ENCODE results near the gene SPAG7.

DNA sequence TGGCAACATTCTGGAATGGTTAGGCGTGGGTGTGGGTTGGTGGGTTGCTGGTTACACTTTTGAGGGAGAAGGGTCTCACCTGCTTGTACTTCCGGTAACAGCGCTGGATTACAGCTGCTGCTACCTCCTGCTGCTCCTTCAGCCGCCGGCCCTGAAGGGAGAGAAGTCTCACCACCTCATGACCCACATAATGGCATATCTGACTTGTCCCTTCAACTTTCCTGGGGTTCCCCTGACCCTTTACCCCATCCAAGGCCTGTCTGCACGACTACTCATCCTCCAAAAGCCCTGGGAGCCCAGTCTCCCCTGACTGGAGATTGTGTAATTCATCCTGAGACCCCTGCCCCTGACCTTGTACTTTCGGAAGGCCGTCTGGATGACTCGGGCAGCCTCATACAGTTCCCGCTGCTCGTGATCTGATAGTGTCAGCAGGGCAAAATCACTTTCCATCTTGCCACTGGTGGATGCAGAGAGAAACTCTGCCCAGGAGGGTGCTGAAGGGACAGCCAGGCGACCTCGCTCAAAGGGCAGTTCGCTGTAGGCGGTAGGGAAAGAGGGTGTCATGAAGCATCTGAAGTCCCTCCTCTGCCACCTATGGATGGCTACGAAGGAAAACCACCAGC is 2.0 kb upstream of the SPAG7 start:
- TF ChIP-seq ZNF558 (tag by site-specific recombination; IDR thresholded peaks at IDR 0.05) (no peak), ZNF121 (tag by site-specific recombination; IDR thresholded peaks at IDR 0.05) (no peak), ZBTB7A (tag by site-specific recombination; IDR thresholded peaks at IDR 0.05; ENCODE audit: low read depth) (no peak), SP2 (tag by site-specific recombination; IDR thresholded peaks at IDR 0.05) (no peak)
- TF ChIP-seq, protein P1, sequence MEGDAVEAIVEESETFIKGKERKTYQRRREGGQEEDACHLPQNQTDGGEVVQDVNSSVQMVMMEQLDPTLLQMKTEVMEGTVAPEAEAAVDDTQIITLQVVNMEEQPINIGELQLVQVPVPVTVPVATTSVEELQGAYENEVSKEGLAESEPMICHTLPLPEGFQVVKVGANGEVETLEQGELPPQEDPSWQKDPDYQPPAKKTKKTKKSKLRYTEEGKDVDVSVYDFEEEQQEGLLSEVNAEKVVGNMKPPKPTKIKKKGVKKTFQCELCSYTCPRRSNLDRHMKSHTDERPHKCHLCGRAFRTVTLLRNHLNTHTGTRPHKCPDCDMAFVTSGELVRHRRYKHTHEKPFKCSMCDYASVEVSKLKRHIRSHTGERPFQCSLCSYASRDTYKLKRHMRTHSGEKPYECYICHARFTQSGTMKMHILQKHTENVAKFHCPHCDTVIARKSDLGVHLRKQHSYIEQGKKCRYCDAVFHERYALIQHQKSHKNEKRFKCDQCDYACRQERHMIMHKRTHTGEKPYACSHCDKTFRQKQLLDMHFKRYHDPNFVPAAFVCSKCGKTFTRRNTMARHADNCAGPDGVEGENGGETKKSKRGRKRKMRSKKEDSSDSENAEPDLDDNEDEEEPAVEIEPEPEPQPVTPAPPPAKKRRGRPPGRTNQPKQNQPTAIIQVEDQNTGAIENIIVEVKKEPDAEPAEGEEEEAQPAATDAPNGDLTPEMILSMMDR (tag by site-specific recombination; IDR thresholded peaks at IDR 0.05): no peak
- TF ChIP-seq, protein P2, sequence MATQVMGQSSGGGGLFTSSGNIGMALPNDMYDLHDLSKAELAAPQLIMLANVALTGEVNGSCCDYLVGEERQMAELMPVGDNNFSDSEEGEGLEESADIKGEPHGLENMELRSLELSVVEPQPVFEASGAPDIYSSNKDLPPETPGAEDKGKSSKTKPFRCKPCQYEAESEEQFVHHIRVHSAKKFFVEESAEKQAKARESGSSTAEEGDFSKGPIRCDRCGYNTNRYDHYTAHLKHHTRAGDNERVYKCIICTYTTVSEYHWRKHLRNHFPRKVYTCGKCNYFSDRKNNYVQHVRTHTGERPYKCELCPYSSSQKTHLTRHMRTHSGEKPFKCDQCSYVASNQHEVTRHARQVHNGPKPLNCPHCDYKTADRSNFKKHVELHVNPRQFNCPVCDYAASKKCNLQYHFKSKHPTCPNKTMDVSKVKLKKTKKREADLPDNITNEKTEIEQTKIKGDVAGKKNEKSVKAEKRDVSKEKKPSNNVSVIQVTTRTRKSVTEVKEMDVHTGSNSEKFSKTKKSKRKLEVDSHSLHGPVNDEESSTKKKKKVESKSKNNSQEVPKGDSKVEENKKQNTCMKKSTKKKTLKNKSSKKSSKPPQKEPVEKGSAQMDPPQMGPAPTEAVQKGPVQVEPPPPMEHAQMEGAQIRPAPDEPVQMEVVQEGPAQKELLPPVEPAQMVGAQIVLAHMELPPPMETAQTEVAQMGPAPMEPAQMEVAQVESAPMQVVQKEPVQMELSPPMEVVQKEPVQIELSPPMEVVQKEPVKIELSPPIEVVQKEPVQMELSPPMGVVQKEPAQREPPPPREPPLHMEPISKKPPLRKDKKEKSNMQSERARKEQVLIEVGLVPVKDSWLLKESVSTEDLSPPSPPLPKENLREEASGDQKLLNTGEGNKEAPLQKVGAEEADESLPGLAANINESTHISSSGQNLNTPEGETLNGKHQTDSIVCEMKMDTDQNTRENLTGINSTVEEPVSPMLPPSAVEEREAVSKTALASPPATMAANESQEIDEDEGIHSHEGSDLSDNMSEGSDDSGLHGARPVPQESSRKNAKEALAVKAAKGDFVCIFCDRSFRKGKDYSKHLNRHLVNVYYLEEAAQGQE (tag by site-specific recombination; IDR thresholded peaks at IDR 0.05): peak; percentile 79
- TF ChIP-seq, protein P3, sequence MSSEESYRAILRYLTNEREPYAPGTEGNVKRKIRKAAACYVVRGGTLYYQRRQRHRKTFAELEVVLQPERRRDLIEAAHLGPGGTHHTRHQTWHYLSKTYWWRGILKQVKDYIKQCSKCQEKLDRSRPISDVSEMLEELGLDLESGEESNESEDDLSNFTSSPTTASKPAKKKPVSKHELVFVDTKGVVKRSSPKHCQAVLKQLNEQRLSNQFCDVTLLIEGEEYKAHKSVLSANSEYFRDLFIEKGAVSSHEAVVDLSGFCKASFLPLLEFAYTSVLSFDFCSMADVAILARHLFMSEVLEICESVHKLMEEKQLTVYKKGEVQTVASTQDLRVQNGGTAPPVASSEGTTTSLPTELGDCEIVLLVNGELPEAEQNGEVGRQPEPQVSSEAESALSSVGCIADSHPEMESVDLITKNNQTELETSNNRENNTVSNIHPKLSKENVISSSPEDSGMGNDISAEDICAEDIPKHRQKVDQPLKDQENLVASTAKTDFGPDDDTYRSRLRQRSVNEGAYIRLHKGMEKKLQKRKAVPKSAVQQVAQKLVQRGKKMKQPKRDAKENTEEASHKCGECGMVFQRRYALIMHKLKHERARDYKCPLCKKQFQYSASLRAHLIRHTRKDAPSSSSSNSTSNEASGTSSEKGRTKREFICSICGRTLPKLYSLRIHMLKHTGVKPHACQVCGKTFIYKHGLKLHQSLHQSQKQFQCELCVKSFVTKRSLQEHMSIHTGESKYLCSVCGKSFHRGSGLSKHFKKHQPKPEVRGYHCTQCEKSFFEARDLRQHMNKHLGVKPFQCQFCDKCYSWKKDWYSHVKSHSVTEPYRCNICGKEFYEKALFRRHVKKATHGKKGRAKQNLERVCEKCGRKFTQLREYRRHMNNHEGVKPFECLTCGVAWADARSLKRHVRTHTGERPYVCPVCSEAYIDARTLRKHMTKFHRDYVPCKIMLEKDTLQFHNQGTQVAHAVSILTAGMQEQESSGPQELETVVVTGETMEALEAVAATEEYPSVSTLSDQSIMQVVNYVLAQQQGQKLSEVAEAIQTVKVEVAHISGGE (tag by site-specific recombination; conservative IDR thresholded peaks at IDR 0.05; ENCODE audit: low read depth): no peak
